Parathyroid adenoma (tissue), 2 donors: ENCODE data around the gene ZSWIM8.

Experiments
- H2AFZ ChIP-seq: fragments of 300-600 bp; sonication (generic); one replicate; pipeline ENCODE4 v1.7.0; 2017; ENCODE audit warnings: antibody characterized with exemption, mild to moderate bottlenecking
- H3K27ac ChIP-seq: fragments of 300-600 bp; sonication (generic); one replicate; pipeline ENCODE4 v1.7.0; 2017
- H3K27me3 ChIP-seq: fragments of 300-600 bp; sonication (generic); one replicate; pipeline ENCODE4 v1.7.0; 2017; ENCODE audit warnings: low read length; ENCODE audit not compliant: control insufficient read depth, insufficient read depth
- H3K36me3 ChIP-seq: fragments of 300-600 bp; sonication (generic); one replicate; pipeline ENCODE4 v1.7.0; 2017; ENCODE audit warnings: low read length; ENCODE audit not compliant: control insufficient read depth, insufficient read depth
- H3K4me1 ChIP-seq: fragments of 300-600 bp; sonication (generic); one replicate; pipeline ENCODE4 v1.7.0; 2017; ENCODE audit warnings: control low read depth
- H3K4me2 ChIP-seq: fragments of 300-600 bp; sonication (generic); one replicate; pipeline ENCODE4 v1.7.0; 2017; ENCODE audit warnings: low read length
- H3K4me3 ChIP-seq: fragments of 300-600 bp; sonication (generic); one replicate; pipeline ENCODE4 v1.7.0; 2017; ENCODE audit warnings: low read depth, low read length
- H3K79me2 ChIP-seq: fragments of 300-600 bp; sonication (generic); one replicate; pipeline ENCODE4 v1.7.0; 2017; ENCODE audit warnings: control low read depth
- H3K9ac ChIP-seq: fragments of 300-600 bp; sonication (generic); one replicate; pipeline ENCODE4 v1.7.0; 2017; ENCODE audit warnings: mild to moderate bottlenecking
- H3K9me3 ChIP-seq: fragments of 300-600 bp; sonication (generic); one replicate; pipeline ENCODE4 v1.7.0; 2017; ENCODE audit warnings: low read length; ENCODE audit not compliant: control insufficient read depth
- CTCF ChIP-seq: fragments of 300-600 bp; sonication (generic); IDR thresholded peaks from one replicate; pipeline ENCODE4 v1.7.0; 2017; ENCODE audit warnings: antibody characterized with exemption, mild to moderate bottlenecking
- donor health status: primary hyperparathyroidism.

ZSWIM8 gene

GRCh38 chr10:73813333-73813732 lies 27.9 kb downstream of the ZSWIM8 start:
- Histone ChIP-seq H3K4me1 (peaks cover 10% of the 10 kb centered on the region), H3K27ac (no peak overlapping the region), H3K4me2 (no peak overlapping the region), H3K27me3 (no peaks in the 10 kb centered on the region), H3K79me2 (no peaks in the 10 kb centered on the region), H3K9me3 (no peaks in the 10 kb centered on the region), H3K36me3 (no peaks in the 10 kb centered on the region), H3K4me3 (no peak overlapping the region), H3K9ac (no peak overlapping the region), H2AFZ (no peak overlapping the region)
- TF ChIP-seq CTCF, result no peak

GRCh38 chr10:73814276-73814895 lies 29.0 kb downstream of the ZSWIM8 start:
- no peak overlapping the region for H3K9ac ChIP-seq
- no peaks in the 10 kb centered on the region for H3K9me3 ChIP-seq
- TF ChIP-seq CTCF, result no peak
- H3K27ac ChIP-seq, result no peak overlapping the region
- H3K36me3 ChIP-seq, result no peaks in the 10 kb centered on the region
- H2AFZ ChIP-seq, result no peak overlapping the region
- H3K27me3 ChIP-seq, result no peaks in the 10 kb centered on the region
- no peaks in the 10 kb centered on the region for H3K79me2 ChIP-seq
- H3K4me1 ChIP-seq, result peaks cover 3% of the 10 kb centered on the region
- H3K4me2 ChIP-seq, result no peak overlapping the region
- H3K4me3 ChIP-seq, result no peak overlapping the region

GRCh38 chr10:73814896-73815718 lies 29.7 kb downstream of the ZSWIM8 start:
- no peak overlapping the region for H3K9ac ChIP-seq
- no peaks in the 10 kb centered on the region for H3K27me3 ChIP-seq
- H3K79me2 ChIP-seq, result no peaks in the 10 kb centered on the region
- no peaks in the 10 kb centered on the region for H3K9me3 ChIP-seq
- no peak for TF ChIP-seq CTCF
- no peak overlapping the region for H2AFZ ChIP-seq
- no peaks in the 10 kb centered on the region for H3K4me1 ChIP-seq
- H3K27ac ChIP-seq, result no peak overlapping the region
- H3K36me3 ChIP-seq, result no peaks in the 10 kb centered on the region
- H3K4me2 ChIP-seq, result no peak overlapping the region
- no peak overlapping the region for H3K4me3 ChIP-seq

GRCh38 chr10:73815719-73816030 lies 30.3 kb downstream of the ZSWIM8 start:
- Histone ChIP-seq H3K9me3 (no peaks in the 10 kb centered on the region), H3K9ac (no peak overlapping the region), H3K4me2 (peak overlapping the region; percentile 18), H3K79me2 (no peaks in the 10 kb centered on the region), H3K4me3 (no peak overlapping the region), H3K27ac (no peak overlapping the region), H3K27me3 (no peaks in the 10 kb centered on the region), H3K36me3 (no peaks in the 10 kb centered on the region), H3K4me1 (no peaks in the 10 kb centered on the region), H2AFZ (no peak overlapping the region)
- no peak for TF ChIP-seq CTCF
